Colon (tissue), 2 donors: ENCODE results near the gene MKX.

Source experiments
- FAIRE-seq: peaks from 2 replicates; lab custom pipeline; 2012; peaks lifted over from hg19 to GRCh38; lab: Jason Lieb, UNC
- donor health status: control.
- donor health status: control.

The MKX gene

DNA sequence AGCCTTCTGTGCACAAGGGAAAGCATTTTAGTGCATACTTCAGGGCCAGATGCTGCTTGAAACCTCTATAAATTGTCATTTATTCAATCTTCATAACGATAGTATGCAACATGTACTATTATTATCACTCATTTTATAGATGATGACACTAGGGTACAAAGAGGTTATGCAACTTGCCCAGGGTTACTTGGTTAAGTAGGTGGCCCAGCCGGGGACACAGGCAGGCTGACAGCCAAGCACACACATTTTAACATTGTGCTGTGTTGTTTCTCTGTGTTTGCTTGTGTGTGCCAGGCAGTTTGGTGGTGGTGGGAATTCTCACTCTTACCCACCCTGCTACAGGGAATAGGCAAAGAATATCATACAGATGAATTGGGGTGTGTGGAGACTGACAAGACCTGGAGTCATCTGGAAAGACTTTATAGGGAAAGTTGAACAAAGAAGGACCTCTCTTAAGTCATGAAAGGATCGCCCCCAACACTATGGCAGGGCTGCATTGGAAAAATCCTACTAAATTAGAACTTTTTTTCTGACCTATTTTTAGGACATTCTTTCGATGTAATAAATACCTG is 98.9 kb downstream of the MKX start:
- FAIRE-seq = no peak

DNA sequence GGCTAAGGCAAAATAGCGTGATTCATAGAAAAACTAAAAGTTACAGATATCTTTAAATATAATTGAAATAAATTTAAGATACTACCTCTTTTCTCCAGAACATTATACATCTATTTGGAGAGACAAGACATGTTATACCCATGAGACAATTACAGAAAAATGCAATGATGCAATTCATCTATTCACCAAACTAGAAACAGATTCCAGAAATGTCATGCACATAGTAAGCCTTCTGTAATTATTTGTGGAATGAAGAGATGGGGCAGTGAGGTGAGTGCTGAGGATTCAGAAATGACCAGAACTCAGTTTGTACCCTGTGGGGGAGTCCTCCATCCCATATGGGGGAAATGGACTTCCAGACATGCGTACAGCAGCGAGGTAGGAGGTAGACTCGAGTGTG is 99.4 kb downstream of the MKX start:
- FAIRE-seq = no peak

DNA sequence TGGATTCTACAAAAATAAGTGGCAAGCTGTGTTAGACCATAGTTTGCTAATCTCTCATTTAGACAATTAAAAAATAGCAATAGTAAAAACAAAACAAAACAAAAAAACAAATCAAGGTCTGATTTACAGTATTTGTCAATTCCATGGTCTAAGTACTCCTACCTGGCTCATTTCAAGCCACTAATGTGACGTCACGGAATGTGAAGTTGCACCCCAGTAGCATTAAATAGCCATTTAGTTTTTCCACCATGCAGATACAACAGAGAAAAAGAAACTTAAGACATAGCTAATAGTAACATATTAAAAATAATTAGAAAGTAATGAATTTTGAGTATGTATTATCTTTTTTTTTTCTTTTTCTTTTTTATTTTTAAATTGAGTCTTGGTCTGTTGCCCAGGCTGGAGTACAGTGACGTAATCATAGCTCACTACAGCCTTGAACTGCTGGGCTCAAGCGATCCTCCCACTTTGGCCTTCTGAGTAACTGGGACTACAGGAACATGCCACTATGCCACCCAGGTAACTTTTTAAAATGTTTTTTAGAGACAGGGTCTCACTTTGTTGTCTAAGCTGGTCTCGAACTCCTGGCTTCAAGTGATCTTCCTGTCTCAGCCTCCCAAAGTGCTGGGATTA is 101.2 kb downstream of the MKX start:
- no peak for FAIRE-seq

DNA sequence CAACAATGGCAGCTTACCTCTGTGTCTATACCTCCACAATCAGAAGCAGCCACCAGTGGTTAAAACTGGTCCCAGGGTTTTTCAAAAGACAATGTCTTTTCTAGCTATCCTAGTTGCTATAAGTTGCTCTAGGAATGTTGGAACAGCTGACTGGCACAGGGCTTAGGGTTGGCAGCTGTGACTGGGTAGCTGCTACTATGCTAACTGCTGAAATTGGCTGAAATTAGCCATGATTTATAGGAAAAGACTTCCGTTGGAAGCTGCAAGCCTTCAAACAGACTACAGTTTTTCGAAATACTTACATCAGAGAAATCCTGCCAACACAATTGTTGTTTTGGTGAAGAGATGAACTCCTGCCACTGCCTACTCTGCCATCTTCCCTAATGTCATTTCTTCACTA is 102.3 kb downstream of the MKX start:
- FAIRE-seq = no peak

DNA sequence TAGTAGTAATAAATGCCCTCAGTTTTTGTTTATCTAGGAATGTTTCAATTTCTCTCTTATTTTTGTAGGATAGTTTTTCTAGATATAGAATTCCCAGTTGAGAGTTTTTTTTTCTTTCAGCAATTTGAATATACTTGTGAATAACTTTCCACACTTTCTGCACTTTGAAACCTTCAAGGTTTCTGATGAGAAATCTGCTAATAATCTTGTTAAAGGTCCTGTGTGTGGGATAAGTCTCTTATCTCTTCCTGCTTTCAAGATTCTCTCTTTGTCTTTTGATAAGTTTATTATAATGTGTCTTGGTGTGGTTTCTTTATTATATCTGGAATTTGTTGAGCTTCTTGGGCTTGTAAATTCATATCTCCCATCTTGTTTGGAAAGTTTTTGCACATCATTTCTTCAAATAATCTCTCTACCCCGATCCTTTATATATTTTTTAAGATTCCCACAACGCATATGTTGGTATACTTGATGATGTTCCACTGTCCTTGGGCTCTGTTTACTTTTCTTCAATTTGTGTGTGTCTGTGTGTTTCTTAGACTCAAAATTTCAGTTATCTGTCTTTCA is 103.5 kb downstream of the MKX start:
- no peak for FAIRE-seq

DNA sequence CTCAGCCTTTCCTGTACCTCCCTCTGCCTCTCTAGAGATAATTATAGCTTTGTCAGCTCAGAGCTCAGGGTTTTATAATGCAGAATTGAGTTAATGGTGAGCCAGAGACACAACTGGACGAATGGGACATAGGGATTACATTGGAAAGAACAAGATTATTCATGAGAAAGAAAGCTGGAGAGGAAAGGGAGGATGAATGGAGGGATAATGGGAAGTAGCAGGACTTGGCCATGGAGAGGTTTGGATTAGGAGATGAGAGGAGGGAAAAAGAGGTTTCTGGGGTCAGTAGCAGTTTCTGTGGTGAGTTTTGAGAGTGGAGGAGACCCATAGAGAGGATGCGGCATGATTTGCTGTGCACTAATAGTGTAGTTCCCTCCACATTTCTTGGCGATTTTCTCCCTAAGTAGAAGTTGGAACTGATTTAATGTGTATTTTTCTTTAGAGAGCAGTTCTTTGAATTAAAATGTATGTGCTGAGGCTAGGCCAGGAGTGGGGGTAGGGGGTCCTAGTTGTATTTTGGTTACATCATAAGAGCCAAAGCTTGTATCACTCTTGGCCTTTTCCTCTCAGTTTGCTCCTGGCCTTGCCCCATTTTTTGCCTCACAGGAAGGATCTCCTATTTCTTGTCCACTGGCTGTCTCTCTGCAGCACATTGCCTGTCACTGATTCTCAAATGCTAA is 107.4 kb downstream of the MKX start:
- FAIRE-seq = no peak

DNA sequence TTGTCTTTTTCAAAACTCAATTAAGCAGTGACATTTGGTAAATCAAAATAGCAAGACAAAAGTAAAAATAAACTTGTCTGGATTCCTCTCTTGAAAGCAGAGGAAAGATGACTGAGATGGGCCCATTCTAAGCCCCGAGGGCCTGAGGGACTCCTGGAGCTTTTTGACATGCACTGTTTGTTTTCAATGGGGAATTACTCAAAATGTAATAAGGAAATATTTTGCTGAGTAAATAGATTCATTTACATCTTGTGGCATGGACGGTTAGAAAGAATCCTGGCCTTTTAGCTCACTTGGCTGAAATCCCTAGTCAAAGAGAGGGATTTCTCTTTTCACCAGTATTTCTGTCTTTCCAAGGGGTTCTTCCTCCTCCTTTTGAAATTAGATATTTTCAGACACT is 108.0 kb downstream of the MKX start:
- no peak for FAIRE-seq

DNA sequence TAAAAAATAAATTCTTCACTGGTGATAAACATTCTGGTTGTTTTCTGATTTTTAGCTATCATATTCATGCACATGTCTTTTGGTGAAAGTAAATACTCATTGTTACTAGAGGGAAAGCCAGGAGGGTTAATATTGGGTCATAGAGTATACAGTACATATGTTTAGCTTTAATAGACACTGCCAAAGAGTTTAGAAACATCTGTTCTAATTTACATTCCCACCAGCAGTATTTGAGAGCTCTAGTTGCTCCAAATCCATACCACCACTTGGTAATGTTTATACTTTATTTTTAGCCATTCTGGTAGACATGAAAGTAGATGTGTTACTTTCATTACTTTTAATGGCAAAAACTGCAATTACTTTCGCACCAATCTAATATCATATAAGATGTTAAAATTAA is 108.8 kb downstream of the MKX start:
- no peak for FAIRE-seq

DNA sequence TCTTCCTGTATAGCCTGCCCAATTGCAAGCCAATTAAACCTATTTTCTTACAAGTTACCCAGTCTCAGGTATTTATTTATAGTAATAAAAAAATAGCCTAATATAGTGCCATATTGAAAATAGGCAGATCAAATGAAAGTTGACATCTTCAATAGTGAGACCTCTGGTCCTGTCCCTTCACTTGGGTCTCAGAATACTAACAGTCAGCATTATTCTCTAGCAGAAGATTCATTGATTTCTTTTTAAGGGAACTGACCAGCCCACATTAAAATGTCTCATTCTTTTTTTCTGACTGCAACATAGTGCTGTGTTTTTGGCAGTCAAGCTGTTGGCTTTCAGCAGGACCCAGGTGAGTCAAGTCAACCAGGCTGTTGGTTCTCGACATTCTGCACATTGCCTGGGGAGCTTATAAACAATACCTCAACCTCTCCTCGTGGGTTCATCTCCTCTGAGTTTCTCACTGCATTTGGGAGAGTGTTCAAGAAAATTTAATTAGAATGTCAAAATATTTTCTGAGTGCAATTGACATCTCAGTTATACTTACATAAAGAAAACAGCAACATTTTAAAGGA is 109.8 kb downstream of the MKX start:
- no peak for FAIRE-seq

DNA sequence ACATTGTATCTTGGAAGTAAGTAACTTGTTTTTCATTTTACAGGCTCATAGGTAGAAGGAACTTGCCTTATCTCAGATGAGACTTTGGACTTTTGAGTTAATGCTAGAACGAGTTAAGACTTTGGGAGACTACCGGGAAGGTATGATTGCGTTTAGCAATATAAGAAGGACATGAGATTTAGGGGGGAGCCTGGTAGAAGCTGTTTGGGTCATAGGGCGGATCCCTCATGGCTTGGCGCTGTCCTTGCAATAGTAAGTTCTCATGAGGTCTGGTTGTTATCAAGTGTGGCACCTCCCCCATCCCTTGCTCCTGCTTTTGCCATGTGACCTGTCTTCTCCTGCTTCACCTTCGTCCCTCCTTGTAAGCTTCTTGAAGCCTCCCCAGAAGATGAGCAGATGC is 110.3 kb downstream of the MKX start:
- no peak for FAIRE-seq

DNA sequence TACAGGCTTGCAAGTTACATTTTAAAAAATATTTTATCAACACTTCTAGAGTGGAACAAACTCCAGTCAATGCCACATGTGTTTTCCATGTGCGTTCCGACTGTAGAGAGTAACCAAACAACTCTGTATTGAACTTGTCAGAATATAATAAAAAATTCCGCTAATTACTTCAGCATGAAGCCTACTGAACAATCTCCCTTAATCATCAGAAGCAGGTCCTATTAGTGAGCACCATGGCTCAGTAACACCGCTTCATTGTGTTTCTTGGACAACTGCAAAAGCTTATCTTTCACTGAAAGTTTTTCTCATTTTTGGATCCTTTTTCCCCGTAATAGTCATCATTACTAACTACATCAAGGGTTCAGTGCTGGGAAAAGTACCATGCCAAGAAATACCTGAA is 117.0 kb downstream of the MKX start:
- no peak for FAIRE-seq

DNA sequence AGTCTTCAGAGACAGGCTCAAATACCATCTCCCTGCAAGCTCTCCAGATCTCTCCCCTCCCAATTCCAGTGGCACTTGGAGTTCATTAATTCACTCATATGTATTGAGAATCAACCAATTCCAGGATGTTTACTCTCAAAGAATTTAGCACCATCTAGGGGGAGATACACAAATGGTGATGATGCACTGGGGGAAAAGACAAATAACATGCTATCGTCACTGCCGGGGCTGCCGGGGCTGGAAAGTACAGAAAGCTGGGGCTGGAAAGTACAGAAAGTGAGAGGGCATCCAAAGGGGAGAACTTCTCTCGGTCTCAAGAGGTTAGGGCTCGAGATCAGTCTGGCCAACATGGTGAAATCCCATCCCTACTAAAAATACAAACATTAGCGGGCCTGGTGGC is 118.7 kb downstream of the MKX start:
- no peak for FAIRE-seq

DNA sequence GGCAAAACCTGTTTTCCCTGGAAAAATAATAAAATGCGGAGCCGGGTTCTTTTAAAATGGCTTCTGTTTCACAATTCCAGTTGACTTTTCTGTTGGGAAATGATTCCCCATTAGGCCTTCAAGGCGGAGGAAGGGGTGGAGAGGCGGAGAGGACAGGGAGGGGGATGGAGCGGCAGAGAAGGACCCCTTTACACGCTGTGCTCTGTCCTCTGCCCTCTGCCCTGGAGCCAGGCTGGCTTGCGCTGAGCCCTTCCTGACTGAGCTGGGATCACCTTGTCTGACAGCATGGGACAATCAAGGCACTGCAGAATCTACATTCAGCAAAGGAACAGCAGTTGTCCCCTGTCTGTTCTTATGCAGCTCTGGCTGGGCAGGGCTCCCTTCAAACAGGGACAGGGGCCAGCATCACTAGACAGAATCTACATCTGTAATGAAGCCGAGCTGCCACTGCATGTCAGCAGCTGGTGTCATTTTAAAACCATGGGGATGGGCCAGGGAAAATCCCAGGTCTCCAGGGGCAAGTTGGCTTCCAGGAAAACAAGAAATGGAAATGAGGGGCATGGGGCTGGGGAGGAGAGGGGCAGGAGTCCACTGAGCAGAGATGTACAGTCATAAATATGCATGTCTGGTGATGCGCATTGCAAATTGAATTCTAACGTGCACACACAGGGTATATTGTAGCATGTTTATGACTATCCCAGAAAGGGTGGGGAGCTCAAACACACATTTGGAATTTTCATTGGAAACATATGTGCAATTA is 120.0 kb downstream of the MKX start:
- FAIRE-seq = no peak

DNA sequence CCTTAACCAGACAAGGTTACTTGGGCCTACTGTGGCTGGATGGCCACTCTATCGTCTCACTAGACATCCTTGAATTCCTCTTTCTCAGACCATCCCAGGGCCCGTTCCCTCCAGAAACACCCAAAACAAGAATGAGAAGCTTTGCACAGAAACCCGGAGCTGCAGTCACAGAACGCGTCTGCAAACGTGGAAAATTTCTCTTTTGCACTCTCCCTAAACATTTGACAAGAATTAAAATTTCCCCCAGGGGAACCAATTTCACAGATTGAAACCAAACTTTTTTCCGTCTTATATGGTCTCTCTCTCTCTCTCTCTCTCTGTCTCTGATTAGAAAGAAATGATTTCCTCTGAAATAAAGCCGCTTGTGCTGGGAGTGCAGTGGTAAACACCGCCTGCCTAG is 120.7 kb downstream of the MKX start:
- no peak for FAIRE-seq
